Ishikawa (cell line): ENCODE measurements around the gene PIEZO2.

Experiments
- CEBPB ChIP-seq: IDR thresholded peaks from 2 replicates; pipeline ENCODE4 v1.6.1; 2012
- CREB1 ChIP-seq: IDR thresholded peaks from 2 replicates; pipeline ENCODE4 v1.6.1; 2012; ENCODE audit warnings: low read depth
- EGR1 ChIP-seq: IDR thresholded peaks from 2 replicates; pipeline ENCODE4 v1.6.1; 2012
- NFIC ChIP-seq: IDR thresholded peaks from 2 replicates; pipeline ENCODE4 v1.6.1; 2012
- RAD21 ChIP-seq: IDR thresholded peaks from 2 replicates; pipeline ENCODE4 v1.6.1; 2012; ENCODE audit warnings: low read depth
- TCF12 ChIP-seq: IDR thresholded peaks from 2 replicates; pipeline ENCODE4 v1.6.1; 2012; ENCODE audit warnings: low read depth
- TEAD4 ChIP-seq: IDR thresholded peaks from 2 replicates; pipeline ENCODE4 v1.6.1; 2012
- ZBTB7A ChIP-seq: IDR thresholded peaks from 2 replicates; pipeline ENCODE4 v1.6.1; 2012; ENCODE audit warnings: low read depth
- TF ChIP-seq, protein P1 (sequence below): IDR thresholded peaks from 2 replicates; pipeline ENCODE4 v1.6.1; 2012
- TF ChIP-seq, protein P2 (sequence below): IDR thresholded peaks from 2 replicates; pipeline ENCODE4 v1.6.1; 2012; ENCODE audit warnings: low read depth, mild to moderate bottlenecking

DNA sequence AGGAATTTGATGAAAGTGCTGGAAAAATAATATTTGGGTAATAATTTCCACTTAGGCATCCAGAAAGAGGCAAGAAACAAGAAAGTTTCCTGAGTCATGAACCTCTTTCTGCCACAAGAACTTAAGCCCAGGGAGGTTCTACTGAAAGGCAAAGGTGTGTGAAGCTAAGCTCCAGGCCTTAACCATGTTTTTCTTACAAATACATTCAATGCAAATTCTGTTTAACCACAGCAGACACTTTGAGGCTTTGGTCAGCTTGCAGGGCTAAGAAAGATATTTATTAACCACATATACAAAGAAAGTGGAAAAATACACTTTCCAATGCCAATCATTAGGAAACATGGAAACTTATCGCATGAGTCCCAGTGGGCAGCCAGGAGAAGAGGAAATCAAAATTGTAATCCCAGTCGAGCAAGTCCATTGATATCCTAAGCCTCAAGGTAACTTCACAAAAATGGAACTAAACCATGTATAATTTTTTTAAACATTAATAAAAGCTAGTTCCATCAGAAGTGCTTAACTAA lies 68.3 kb downstream of the PIEZO2 start:
- TF ChIP-seq, protein P1, sequence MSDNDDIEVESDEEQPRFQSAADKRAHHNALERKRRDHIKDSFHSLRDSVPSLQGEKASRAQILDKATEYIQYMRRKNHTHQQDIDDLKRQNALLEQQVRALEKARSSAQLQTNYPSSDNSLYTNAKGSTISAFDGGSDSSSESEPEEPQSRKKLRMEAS = no peak
- TF ChIP-seq RAD21 (no peak), ZBTB7A (no peak), EGR1 (no peak), TEAD4 (no peak), NFIC (no peak), CEBPB (no peak), CREB1 (no peak), TCF12 (no peak)
- TF ChIP-seq, protein P2, sequence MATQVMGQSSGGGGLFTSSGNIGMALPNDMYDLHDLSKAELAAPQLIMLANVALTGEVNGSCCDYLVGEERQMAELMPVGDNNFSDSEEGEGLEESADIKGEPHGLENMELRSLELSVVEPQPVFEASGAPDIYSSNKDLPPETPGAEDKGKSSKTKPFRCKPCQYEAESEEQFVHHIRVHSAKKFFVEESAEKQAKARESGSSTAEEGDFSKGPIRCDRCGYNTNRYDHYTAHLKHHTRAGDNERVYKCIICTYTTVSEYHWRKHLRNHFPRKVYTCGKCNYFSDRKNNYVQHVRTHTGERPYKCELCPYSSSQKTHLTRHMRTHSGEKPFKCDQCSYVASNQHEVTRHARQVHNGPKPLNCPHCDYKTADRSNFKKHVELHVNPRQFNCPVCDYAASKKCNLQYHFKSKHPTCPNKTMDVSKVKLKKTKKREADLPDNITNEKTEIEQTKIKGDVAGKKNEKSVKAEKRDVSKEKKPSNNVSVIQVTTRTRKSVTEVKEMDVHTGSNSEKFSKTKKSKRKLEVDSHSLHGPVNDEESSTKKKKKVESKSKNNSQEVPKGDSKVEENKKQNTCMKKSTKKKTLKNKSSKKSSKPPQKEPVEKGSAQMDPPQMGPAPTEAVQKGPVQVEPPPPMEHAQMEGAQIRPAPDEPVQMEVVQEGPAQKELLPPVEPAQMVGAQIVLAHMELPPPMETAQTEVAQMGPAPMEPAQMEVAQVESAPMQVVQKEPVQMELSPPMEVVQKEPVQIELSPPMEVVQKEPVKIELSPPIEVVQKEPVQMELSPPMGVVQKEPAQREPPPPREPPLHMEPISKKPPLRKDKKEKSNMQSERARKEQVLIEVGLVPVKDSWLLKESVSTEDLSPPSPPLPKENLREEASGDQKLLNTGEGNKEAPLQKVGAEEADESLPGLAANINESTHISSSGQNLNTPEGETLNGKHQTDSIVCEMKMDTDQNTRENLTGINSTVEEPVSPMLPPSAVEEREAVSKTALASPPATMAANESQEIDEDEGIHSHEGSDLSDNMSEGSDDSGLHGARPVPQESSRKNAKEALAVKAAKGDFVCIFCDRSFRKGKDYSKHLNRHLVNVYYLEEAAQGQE = no peak
